ENCODE measurements around the gene SANBR. TPM values are rescaled to one million over a fixed set of nuclear protein-coding genes. Genes with fewer than 3 reads are reported as not detected.

Gene SANBR
- 11.3 and 11.7 TPM in 2 replicates for total RNA-seq
- long read RNA-seq, partial matches to known transcripts = 16 of 23 reads
- long read RNA-seq, other reads (novel, unspliced or antisense) = 7 of 23 reads

- Mint-ChIP-seq H3K4me1 (ENCODE audit: unreplicated experiment) (peaks cover 16% of the 10 kb centered on the region), H3K36me3 (ENCODE audit: unreplicated experiment) (peaks cover 9% of the 10 kb centered on the region), H3K4me3 (ENCODE audit: unreplicated experiment) (peak within 1 kb of the TSS; percentile 92), H3K9me3 (ENCODE audit: unreplicated experiment) (no peaks in the 10 kb centered on the region), H3K27ac (ENCODE audit: unreplicated experiment) (peak within 1 kb of the TSS; percentile 90), H3K27me3 (ENCODE audit: unreplicated experiment) (no peaks in the 10 kb centered on the region)
- TF ChIP-seq CTCF (IDR thresholded peaks at IDR 0.05) = no peak
- peak; percentile 93 for DNase-seq (ENCODE audit: extremely low spot score, unreplicated experiment)
Measured at GRCh38 chr2:61065714-61066709, at the start of gene SANBR. Gene SANBR (plus strand): TSS chr2:61065871. CDS start chr2:61070351, 4,480 bp downstream.

GRCh38 chr2:61015976-61016375, 49.7 kb upstream of the SANBR start:
- Mint-ChIP-seq H3K36me3 (ENCODE audit: unreplicated experiment) (peaks cover 2% of the 10 kb centered on the region), H3K27me3 (ENCODE audit: unreplicated experiment) (no peaks in the 10 kb centered on the region), H3K27ac (ENCODE audit: unreplicated experiment) (no peak overlapping the region), H3K4me3 (ENCODE audit: unreplicated experiment) (peak overlapping the region; percentile 97), H3K9me3 (ENCODE audit: unreplicated experiment) (no peaks in the 10 kb centered on the region), H3K4me1 (ENCODE audit: unreplicated experiment) (peaks cover 31% of the 10 kb centered on the region)
- DNase-seq (ENCODE audit: extremely low spot score, unreplicated experiment) = no peak
- no peak for TF ChIP-seq CTCF (IDR thresholded peaks at IDR 0.05)

GRCh38 chr2:61016392-61017002, 49.2 kb upstream of the SANBR start:
- Mint-ChIP-seq H3K9me3 (ENCODE audit: unreplicated experiment) (no peaks in the 10 kb centered on the region), H3K36me3 (ENCODE audit: unreplicated experiment) (peaks cover 5% of the 10 kb centered on the region), H3K27me3 (ENCODE audit: unreplicated experiment) (no peaks in the 10 kb centered on the region), H3K4me3 (ENCODE audit: unreplicated experiment) (peak overlapping the region; percentile 97), H3K27ac (ENCODE audit: unreplicated experiment) (peak overlapping the region; percentile 98), H3K4me1 (ENCODE audit: unreplicated experiment) (peaks cover 31% of the 10 kb centered on the region)
- no peak for DNase-seq (ENCODE audit: extremely low spot score, unreplicated experiment)
- no peak for TF ChIP-seq CTCF (IDR thresholded peaks at IDR 0.05)

GRCh38 chr2:61017003-61017555, 48.6 kb upstream of the SANBR start:
- Mint-ChIP-seq H3K27me3 (ENCODE audit: unreplicated experiment) (no peaks in the 10 kb centered on the region), H3K36me3 (ENCODE audit: unreplicated experiment) (peaks cover 11% of the 10 kb centered on the region), H3K4me3 (ENCODE audit: unreplicated experiment) (peak overlapping the region; percentile 97), H3K4me1 (ENCODE audit: unreplicated experiment) (peaks cover 28% of the 10 kb centered on the region), H3K27ac (ENCODE audit: unreplicated experiment) (peak overlapping the region; percentile 98), H3K9me3 (ENCODE audit: unreplicated experiment) (peaks cover under 1% of the 10 kb centered on the region)
- peak; percentile 86 for DNase-seq (ENCODE audit: extremely low spot score, unreplicated experiment)
- no peak for TF ChIP-seq CTCF (IDR thresholded peaks at IDR 0.05)
